ENCODE results near the gene CCR1. TPM values are rescaled to one million over a fixed set of nuclear protein-coding genes. Genes with fewer than 3 reads are reported as not detected.

CCR1 gene
- total RNA-seq, 1 donor from 2014 or later: 2.0 TPM

- H3K4me3 ChIP-seq: no peak overlapping the region
- no peaks in the 10 kb centered on the region for H3K36me3 ChIP-seq
- no peak for TF ChIP-seq CTCF (IDR thresholded peaks at IDR 0.05; ENCODE audit: borderline replicate concordance)
- H3K9me3 ChIP-seq (replicated peaks): peaks cover 24% of the 10 kb centered on the region
- H3K4me1 ChIP-seq: no peaks in the 10 kb centered on the region
- peaks cover 17% of the 10 kb centered on the region for H3K27me3 ChIP-seq (ENCODE audit: low read depth)
- DNase-seq: no peak
- intact Hi-C loops (cut with micrococcal nuclease): no loop called here
- H3K27ac ChIP-seq (replicated peaks): no peak overlapping the region
Measured at GRCh38 chr3:46221391-46221790, 13.3 kb upstream of the CCR1 start.

GRCh38 chr3:46218196-46218709 is 10.1 kb upstream of the CCR1 start:
- no peak for TF ChIP-seq CTCF (IDR thresholded peaks at IDR 0.05; ENCODE audit: borderline replicate concordance)
- Histone ChIP-seq H3K36me3 (no peaks in the 10 kb centered on the region), H3K4me1 (no peaks in the 10 kb centered on the region), H3K4me3 (no peak overlapping the region), H3K9me3 (replicated peaks) (peaks cover 16% of the 10 kb centered on the region), H3K27ac (replicated peaks) (no peak overlapping the region), H3K27me3 (ENCODE audit: low read depth) (peaks cover 39% of the 10 kb centered on the region)
- intact Hi-C loops (cut with micrococcal nuclease): no loop called here
- DNase-seq: no peak

- no peaks in the 10 kb centered on the region for H3K4me1 ChIP-seq
- no peaks in the 10 kb centered on the region for H3K36me3 ChIP-seq
- peaks cover 16% of the 10 kb centered on the region for H3K9me3 ChIP-seq (replicated peaks)
- intact Hi-C loops (cut with micrococcal nuclease): no loop called here
- peaks cover 36% of the 10 kb centered on the region for H3K27me3 ChIP-seq (ENCODE audit: low read depth)
- no peak overlapping the region for H3K4me3 ChIP-seq
- TF ChIP-seq CTCF (IDR thresholded peaks at IDR 0.05; ENCODE audit: borderline replicate concordance): no peak
- DNase-seq: no peak
- H3K27ac ChIP-seq (replicated peaks): no peak overlapping the region
Measured at GRCh38 chr3:46215810-46216414, 7.8 kb upstream of the CCR1 start.

GRCh38 chr3:46214751-46215352 is 6.7 kb upstream of the CCR1 start:
- Histone ChIP-seq H3K36me3 (no peaks in the 10 kb centered on the region), H3K4me3 (no peak overlapping the region), H3K9me3 (replicated peaks) (peaks cover 8% of the 10 kb centered on the region), H3K27ac (replicated peaks) (no peak overlapping the region), H3K27me3 (ENCODE audit: low read depth) (peaks cover 36% of the 10 kb centered on the region), H3K4me1 (no peaks in the 10 kb centered on the region)
- TF ChIP-seq CTCF (IDR thresholded peaks at IDR 0.05; ENCODE audit: borderline replicate concordance): no peak
- no peak for DNase-seq
- intact Hi-C loops (cut with micrococcal nuclease): no loop called here

GRCh38 chr3:46213201-46213600 is 5.1 kb upstream of the CCR1 start:
- intact Hi-C loops (cut with micrococcal nuclease): no loop called here

More at GRCh38 chr3:46213201-46213600, 5.1 kb upstream of the CCR1 start:
- Histone ChIP-seq H3K4me1 (no peaks in the 10 kb centered on the region), H3K36me3 (no peaks in the 10 kb centered on the region), H3K27ac (replicated peaks) (no peak overlapping the region), H3K9me3 (replicated peaks) (no peaks in the 10 kb centered on the region), H3K27me3 (ENCODE audit: low read depth) (peaks cover 36% of the 10 kb centered on the region), H3K4me3 (no peak overlapping the region)
- DNase-seq: no peak
- no peak for TF ChIP-seq CTCF (IDR thresholded peaks at IDR 0.05; ENCODE audit: borderline replicate concordance)

Data from left ventricle myocardium inferior (tissue), 1 donor.